22Rv1 (cell line): ENCODE measurements around the gene TPRG1.

Experiments
- CTCF ChIP-seq: fragments of 450-650 bp; IDR thresholded peaks from 2 replicates; pipeline ENCODE4 v1.5.1; 2017; ENCODE audit warnings: mild to moderate bottlenecking
- ZFX ChIP-seq: fragments of 450-650 bp; IDR thresholded peaks from 2 replicates; pipeline ENCODE4 v1.6.1; 2017; ENCODE audit warnings: antibody characterized with exemption, borderline replicate concordance

- no peak for TF ChIP-seq CTCF
- TF ChIP-seq ZFX, result no peak
Observed at GRCh38 chr3:189309400-189309975, 137.7 kb downstream of the TPRG1 start.
